ENCODE data around the gene FBXO40.

DNA sequence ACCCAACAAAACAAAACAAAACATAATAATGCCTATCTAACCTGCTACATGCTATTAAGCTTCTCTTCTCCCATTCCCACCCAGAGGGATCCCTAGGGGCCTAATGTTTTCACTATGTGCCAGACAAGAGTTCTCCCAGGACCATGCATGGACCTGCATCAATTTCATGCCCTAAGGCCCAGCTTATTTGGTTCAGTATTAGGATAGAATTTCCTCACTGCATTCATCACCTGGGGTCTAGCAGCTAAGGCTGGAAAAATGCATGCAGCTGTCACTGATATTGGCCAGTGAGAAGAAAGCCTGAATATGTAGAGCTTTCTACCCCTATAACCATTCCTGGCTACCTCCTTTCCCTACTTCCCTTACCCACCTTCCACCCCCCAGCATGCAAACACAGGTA is 69.6 kb downstream of the FBXO40 start:
- TF ChIP-seq, protein P1, sequence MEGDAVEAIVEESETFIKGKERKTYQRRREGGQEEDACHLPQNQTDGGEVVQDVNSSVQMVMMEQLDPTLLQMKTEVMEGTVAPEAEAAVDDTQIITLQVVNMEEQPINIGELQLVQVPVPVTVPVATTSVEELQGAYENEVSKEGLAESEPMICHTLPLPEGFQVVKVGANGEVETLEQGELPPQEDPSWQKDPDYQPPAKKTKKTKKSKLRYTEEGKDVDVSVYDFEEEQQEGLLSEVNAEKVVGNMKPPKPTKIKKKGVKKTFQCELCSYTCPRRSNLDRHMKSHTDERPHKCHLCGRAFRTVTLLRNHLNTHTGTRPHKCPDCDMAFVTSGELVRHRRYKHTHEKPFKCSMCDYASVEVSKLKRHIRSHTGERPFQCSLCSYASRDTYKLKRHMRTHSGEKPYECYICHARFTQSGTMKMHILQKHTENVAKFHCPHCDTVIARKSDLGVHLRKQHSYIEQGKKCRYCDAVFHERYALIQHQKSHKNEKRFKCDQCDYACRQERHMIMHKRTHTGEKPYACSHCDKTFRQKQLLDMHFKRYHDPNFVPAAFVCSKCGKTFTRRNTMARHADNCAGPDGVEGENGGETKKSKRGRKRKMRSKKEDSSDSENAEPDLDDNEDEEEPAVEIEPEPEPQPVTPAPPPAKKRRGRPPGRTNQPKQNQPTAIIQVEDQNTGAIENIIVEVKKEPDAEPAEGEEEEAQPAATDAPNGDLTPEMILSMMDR (IDR thresholded peaks at IDR 0.05; ENCODE audit: poor library complexity) = no peak
- TF ChIP-seq EZH2 (IDR thresholded peaks at IDR 0.05; ENCODE audit: borderline replicate concordance) = no peak

All from hepatocyte (in vitro differentiated cells).